SK-N-MC (cell line): Measurements from ENCODE around the gene COA8.

Experiments used
- EZH2 ChIP-seq: fragments of 200-600 bp; sonication (generic); IDR thresholded peaks from one replicate; pipeline ENCODE4 v1.6.1; 2017; ENCODE audit warnings: antibody characterized with exemption
- POLR2AphosphoS5 ChIP-seq: IDR thresholded peaks from 2 replicates; pipeline ENCODE4 v1.6.1; 2012; ENCODE audit warnings: mild to moderate bottlenecking, low read depth, low read length, borderline replicate concordance

DNA sequence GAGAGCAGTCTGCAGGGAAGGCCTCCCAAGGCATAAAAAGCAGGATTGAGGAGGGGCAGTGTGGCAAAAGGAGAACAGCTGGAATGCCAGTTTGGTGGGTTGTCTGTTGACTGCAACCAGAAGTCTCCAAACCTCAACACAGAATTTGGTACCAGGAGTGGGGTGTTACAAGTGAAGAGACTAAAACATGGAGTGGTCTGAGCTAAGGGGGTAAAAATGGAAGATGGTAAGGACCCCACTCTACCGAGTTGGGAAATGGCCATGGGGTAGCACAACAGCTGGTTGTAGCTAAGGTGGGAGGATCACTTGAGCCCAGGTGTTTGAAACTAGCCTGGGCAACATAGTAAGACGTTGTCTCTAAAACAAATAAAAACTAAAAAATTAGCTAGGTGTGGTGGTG, 48.5 kb downstream of the COA8 start:
- TF ChIP-seq EZH2 (no peak), POLR2AphosphoS5 (no peak)
